ENCODE measurements around the gene TRIM62. TPM values are rescaled to one million over a fixed set of nuclear protein-coding genes. Genes with fewer than 3 reads are reported as not detected.

TRIM62 gene
- total and polyA plus RNA-seq, 2 experiments from 2014 or later, result 2.5 to 4.2 TPM

DNA sequence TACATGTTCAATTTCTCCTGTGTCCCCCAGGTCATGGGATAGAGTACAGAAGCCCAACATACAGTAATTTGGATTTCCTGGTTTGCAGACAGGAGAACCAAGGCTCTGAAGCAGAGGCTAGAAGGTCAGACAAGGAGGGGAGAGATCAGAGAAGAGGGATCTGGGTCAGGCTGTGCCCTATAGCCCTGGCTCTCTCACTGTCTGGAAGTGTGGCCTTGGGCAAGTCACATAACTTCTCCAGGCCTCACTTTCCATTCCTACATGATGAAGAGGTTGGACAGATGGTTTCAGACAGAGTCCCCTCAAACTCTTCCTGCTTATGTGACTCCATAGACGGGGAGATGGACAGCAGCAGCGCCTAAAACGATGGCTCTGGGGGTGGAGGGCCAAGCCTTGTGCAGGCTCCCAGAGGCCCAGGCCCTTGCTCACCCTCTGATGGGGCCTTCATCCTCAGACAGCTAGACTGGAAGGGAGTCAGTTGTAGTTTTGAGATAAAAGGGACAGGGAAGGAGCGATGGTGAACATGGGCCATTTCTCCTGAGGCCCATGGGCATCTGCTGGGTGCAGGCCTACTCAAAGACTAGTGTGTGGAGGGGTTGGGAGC is 2.9 kb downstream of the TRIM62 start:
- TF ChIP-seq EZH2 (IDR thresholded peaks at IDR 0.05; ENCODE audit: borderline replicate concordance) (no peak), EZH2phosphoT487 (IDR thresholded peaks at IDR 0.05; ENCODE audit: low read depth, severe bottlenecking, unreplicated experiment) (no peak)
- TF ChIP-seq, protein P1, sequence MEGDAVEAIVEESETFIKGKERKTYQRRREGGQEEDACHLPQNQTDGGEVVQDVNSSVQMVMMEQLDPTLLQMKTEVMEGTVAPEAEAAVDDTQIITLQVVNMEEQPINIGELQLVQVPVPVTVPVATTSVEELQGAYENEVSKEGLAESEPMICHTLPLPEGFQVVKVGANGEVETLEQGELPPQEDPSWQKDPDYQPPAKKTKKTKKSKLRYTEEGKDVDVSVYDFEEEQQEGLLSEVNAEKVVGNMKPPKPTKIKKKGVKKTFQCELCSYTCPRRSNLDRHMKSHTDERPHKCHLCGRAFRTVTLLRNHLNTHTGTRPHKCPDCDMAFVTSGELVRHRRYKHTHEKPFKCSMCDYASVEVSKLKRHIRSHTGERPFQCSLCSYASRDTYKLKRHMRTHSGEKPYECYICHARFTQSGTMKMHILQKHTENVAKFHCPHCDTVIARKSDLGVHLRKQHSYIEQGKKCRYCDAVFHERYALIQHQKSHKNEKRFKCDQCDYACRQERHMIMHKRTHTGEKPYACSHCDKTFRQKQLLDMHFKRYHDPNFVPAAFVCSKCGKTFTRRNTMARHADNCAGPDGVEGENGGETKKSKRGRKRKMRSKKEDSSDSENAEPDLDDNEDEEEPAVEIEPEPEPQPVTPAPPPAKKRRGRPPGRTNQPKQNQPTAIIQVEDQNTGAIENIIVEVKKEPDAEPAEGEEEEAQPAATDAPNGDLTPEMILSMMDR (IDR thresholded peaks at IDR 0.05; ENCODE audit: poor library complexity), result no peak
- Histone ChIP-seq H4K20me1 (ENCODE audit: insufficient read depth, poor library complexity, severe bottlenecking) (no peaks in the 10 kb centered on the region), H3K36me3 (replicated peaks; ENCODE audit: insufficient read depth, low read depth) (no peaks in the 10 kb centered on the region), H3K4me3 (no peak overlapping the region), H3K9me2 (replicated peaks; ENCODE audit: insufficient read depth) (no peaks in the 10 kb centered on the region), H3K27ac (no peak overlapping the region), H3K27me3 (no peaks in the 10 kb centered on the region), H3K79me2 (no peaks in the 10 kb centered on the region), H3K4me1 (ENCODE audit: insufficient read depth) (peaks cover 6% of the 10 kb centered on the region), H2AFZ (no peak overlapping the region), H3K9me3 (ENCODE audit: low read depth) (no peaks in the 10 kb centered on the region), H3K4me2 (no peak overlapping the region)
- WGBS (ENCODE audit: low lambda C conversion rate, missing lambda C conversion rate), result 99% methylated on average over 4 of the region's 4 CpGs
- DNase-seq (ENCODE audit: low spot score), result no peak

DNA sequence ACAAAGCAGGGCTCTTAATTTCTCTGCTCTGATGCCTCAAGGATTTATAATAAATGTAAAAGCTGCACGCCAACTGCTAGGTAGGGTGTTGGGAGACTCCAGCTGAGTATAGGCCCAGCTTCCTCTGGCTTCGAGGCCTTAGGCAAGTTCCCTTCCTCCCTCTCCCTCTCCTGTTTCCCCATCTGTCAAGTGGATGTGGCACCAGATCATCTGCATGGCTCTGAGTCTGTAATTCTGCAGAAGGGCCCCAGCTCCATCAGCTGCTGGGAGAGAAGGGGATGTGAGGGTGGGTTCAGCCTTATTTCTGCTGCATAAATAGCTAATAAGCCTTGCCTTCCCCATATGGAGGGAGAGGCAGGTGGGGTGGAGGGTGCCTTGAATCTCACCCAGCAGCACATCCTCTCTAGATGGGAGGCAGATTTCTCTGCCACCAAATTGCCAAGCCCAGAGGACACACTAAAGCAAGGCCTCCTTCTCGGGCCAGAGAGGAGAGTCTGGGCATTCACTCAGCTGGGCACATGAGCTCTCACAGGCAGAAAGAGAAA is 3.8 kb downstream of the TRIM62 start:
- TF ChIP-seq, protein P1 (IDR thresholded peaks at IDR 0.05; ENCODE audit: poor library complexity), result no peak
- no peak for TF ChIP-seq EZH2 (IDR thresholded peaks at IDR 0.05; ENCODE audit: borderline replicate concordance)
- no peak for TF ChIP-seq EZH2phosphoT487 (IDR thresholded peaks at IDR 0.05; ENCODE audit: low read depth, severe bottlenecking, unreplicated experiment)
- H3K4me2 ChIP-seq, result no peak overlapping the region
- no peak for DNase-seq (ENCODE audit: low spot score)
- H3K36me3 ChIP-seq (replicated peaks; ENCODE audit: insufficient read depth, low read depth), result no peaks in the 10 kb centered on the region
- no peak overlapping the region for H3K27ac ChIP-seq
- H3K79me2 ChIP-seq, result no peaks in the 10 kb centered on the region
- no peaks in the 10 kb centered on the region for H4K20me1 ChIP-seq (ENCODE audit: insufficient read depth, poor library complexity, severe bottlenecking)
- H3K9me3 ChIP-seq (ENCODE audit: low read depth), result no peaks in the 10 kb centered on the region
- H3K4me1 ChIP-seq (ENCODE audit: insufficient read depth), result peaks cover 6% of the 10 kb centered on the region
- no peaks in the 10 kb centered on the region for H3K9me2 ChIP-seq (replicated peaks; ENCODE audit: insufficient read depth)
- no peak overlapping the region for H2AFZ ChIP-seq
- 79% methylated on average over 3 of the region's 3 CpGs for WGBS (ENCODE audit: low lambda C conversion rate, missing lambda C conversion rate)
- H3K4me3 ChIP-seq, result no peak overlapping the region
- no peaks in the 10 kb centered on the region for H3K27me3 ChIP-seq

DNA sequence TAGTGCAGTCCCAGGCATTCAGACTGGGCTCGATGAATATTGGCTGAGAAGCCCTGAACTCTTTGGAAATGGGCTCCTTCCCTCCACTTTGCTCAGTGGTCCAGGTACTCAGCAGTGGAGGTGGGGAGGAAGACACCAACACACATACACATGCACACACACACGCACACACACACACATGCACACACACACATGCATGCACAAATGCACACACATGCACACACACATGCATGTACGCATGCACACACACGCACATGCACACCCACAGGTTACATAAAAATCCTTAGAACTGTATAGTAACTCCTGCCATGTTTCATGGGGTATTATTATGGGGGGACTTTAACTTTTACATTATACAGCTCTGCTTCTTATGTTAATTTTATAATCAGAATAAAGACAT is 5.0 kb downstream of the TRIM62 start:
- no peak for DNase-seq (ENCODE audit: low spot score)
- H4K20me1 ChIP-seq (ENCODE audit: insufficient read depth, poor library complexity, severe bottlenecking), result no peaks in the 10 kb centered on the region
- no peak overlapping the region for H3K27ac ChIP-seq
- no peaks in the 10 kb centered on the region for H3K9me3 ChIP-seq (ENCODE audit: low read depth)
- TF ChIP-seq, protein P1 (IDR thresholded peaks at IDR 0.05; ENCODE audit: poor library complexity), result no peak
- TF ChIP-seq EZH2 (IDR thresholded peaks at IDR 0.05; ENCODE audit: borderline replicate concordance) (no peak), EZH2phosphoT487 (IDR thresholded peaks at IDR 0.05; ENCODE audit: low read depth, severe bottlenecking, unreplicated experiment) (no peak)
- H3K9me2 ChIP-seq (replicated peaks; ENCODE audit: insufficient read depth), result no peaks in the 10 kb centered on the region
- 57% methylated on average over 4 of the region's 4 CpGs for WGBS (ENCODE audit: low lambda C conversion rate, missing lambda C conversion rate)
- H3K79me2 ChIP-seq, result no peaks in the 10 kb centered on the region
- no peak overlapping the region for H3K4me3 ChIP-seq
- H3K4me1 ChIP-seq (ENCODE audit: insufficient read depth), result no peaks in the 10 kb centered on the region
- H3K4me2 ChIP-seq, result no peak overlapping the region
- H2AFZ ChIP-seq, result no peak overlapping the region
- H3K36me3 ChIP-seq (replicated peaks; ENCODE audit: insufficient read depth, low read depth), result no peaks in the 10 kb centered on the region
- H3K27me3 ChIP-seq, result no peaks in the 10 kb centered on the region

Data from hepatocyte (in vitro differentiated cells).